Measurements from ENCODE around the gene MYOM3.

- TF ChIP-seq CTCF (IDR thresholded peaks at IDR 0.05; ENCODE audit: poor library complexity), result no peak
- TF ChIP-seq EZH2 (IDR thresholded peaks at IDR 0.05; ENCODE audit: borderline replicate concordance), result no peak
- TF ChIP-seq EZH2phosphoT487 (IDR thresholded peaks at IDR 0.05; ENCODE audit: low read depth, severe bottlenecking, unreplicated experiment), result no peak
Measured at GRCh38 chr1:24081190-24081589, 30.7 kb downstream of the MYOM3 start.
